Activated CD8-positive, alpha-beta memory T cell treated with anti-CD3 and anti-CD28 coated beads, Interleukin-2, amount 10 ng/mL, durations not matched to agents 7 days and 5 days (primary cell): ENCODE measurements around the gene ADGRV1. TPM values are rescaled to one million over a fixed set of nuclear protein-coding genes. Genes with fewer than 3 reads are reported as not detected.

Experiments used
- ATAC-seq: fragments of 150-1000 bp; cut with Tn5 transposase; one replicate; pipeline ENCODE4 v1.10.0; 2021; ENCODE audit warnings: moderate library complexity
- CTCF ChIA-PET: fragments of 350-600 bp; sonication (Branson Sonifier 250); formaldehyde crosslinking; loops from one replicate; lab custom pipeline; 2021; ENCODE audit warnings: antibody characterized with exemption; lab: Charles Lee
- DNase-seq: peaks from one replicate; pipeline ENCODE4 v3.0.0-alpha.2; 2020
- H3K27ac Mint-ChIP-seq: one replicate; pipeline ENCODE4 v1.8.0; 2021; ENCODE audit warnings: mild to moderate bottlenecking, mixed read lengths
- H3K27me3 Mint-ChIP-seq: one replicate; pipeline ENCODE4 v1.8.0; 2021; ENCODE audit warnings: mixed read lengths
- H3K36me3 Mint-ChIP-seq: one replicate; pipeline ENCODE4 v1.8.0; 2021; ENCODE audit warnings: mild to moderate bottlenecking, mixed read lengths
- H3K4me1 Mint-ChIP-seq: one replicate; pipeline ENCODE4 v1.8.0; 2021; ENCODE audit warnings: mixed read lengths
- H3K4me3 Mint-ChIP-seq: one replicate; pipeline ENCODE4 v1.8.0; 2021; ENCODE audit warnings: mild to moderate bottlenecking, moderate library complexity, mixed read lengths
- H3K9me3 Mint-ChIP-seq: one replicate; pipeline ENCODE4 v1.8.0; 2022; ENCODE audit warnings: low read depth, mixed read lengths
- total RNA-seq, 2 experiments: library from RNA; stranded (reverse); gene quantifications; one replicate each; pipeline ENCODE4 v1.2.3, GENCODE V29; 2021

ADGRV1 gene
- total RNA-seq, 2 experiments from 2014 or later = 0.18 TPM; not detected in 1

GRCh38 chr5:91095313-91095712 is 536.7 kb downstream of the ADGRV1 start:
- DNase-seq (no peak), ATAC-seq (no peak)
- Mint-ChIP-seq H3K27ac (no peak overlapping the region), H3K4me3 (no peak overlapping the region), H3K9me3 (no peaks in the 10 kb centered on the region), H3K27me3 (peaks cover 19% of the 10 kb centered on the region), H3K4me1 (no peaks in the 10 kb centered on the region), H3K36me3 (no peaks in the 10 kb centered on the region)
- CTCF ChIA-PET = no interaction called here

GRCh38 chr5:91095786-91096385 is 537.3 kb downstream of the ADGRV1 start:
- H3K4me3 Mint-ChIP-seq = no peak overlapping the region
- CTCF ChIA-PET = no interaction called here
- no peaks in the 10 kb centered on the region for H3K4me1 Mint-ChIP-seq
- H3K36me3 Mint-ChIP-seq = no peaks in the 10 kb centered on the region
- no peak for DNase-seq
- no peaks in the 10 kb centered on the region for H3K9me3 Mint-ChIP-seq
- H3K27ac Mint-ChIP-seq = no peak overlapping the region
- ATAC-seq = no peak
- peaks cover 15% of the 10 kb centered on the region for H3K27me3 Mint-ChIP-seq

DNA sequence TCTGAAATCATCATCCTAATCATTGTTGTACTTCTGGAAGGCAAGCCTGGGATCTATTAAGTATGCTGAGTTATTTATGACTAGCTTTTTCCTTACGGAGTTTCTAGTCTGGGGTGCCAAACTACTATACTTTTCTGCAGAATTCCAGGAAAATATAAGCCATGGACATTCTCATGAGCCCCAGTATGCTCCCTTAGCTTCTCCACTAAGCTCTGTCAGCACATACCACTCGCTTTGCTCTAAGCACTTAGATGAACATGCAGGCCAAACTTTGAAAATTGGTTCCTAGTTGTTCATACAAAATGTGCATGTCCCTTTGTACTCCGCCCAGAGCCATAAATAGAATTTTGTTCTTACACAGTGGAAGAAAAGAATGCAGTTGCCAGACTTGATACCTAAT is 539.9 kb downstream of the ADGRV1 start:
- DNase-seq = no peak
- Mint-ChIP-seq H3K27me3 (peaks cover 17% of the 10 kb centered on the region), H3K27ac (no peak overlapping the region), H3K36me3 (no peaks in the 10 kb centered on the region), H3K4me3 (no peak overlapping the region), H3K4me1 (no peaks in the 10 kb centered on the region), H3K9me3 (no peaks in the 10 kb centered on the region)
- no peak for ATAC-seq
- CTCF ChIA-PET = interaction anchor here (1.2 kb wide), 2 partner anchors 12 to 287 kb away, joined by 3 to 7 read pairs; no protein-coding TSS in a partner anchor

DNA sequence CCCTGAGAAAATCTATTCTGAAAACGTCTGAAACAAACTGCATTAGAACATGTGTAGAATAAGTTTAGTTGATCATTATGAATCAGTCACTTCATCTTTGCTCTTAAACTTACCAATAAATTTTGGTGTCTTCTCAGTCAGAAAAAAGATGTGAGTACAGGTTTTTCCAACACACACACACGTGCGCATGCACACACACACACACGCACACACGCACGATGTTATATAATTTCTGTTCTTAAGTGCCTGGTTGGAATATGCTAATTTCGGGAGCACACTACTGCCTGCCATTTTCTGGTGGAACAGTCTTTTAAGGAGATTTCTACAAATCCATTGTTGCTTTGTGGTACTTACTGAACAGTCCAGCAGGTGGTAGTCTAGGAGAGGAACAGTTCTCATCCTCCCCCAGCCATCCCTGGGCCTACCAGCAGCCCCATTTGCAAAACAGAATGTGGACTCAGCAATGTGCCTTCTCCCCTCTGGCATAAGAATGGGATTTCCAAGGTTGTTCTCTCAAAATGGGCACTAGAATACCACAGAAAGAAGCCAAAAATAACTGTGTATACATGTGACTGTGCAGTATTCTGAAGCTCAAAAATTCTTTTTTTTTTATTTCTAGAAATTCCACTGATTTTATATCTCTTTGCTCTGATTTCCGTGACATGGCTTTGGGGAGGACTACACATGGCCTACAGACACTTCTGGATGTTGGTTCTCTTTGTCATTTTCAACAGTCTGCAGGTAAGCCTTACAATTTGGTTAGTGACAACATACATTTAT is 543.2 kb downstream of the ADGRV1 start:
- DNase-seq (peak; percentile 71), ATAC-seq (peak; percentile 94)
- Mint-ChIP-seq H3K9me3 (no peaks in the 10 kb centered on the region), H3K4me1 (no peaks in the 10 kb centered on the region), H3K36me3 (no peaks in the 10 kb centered on the region), H3K27me3 (peaks cover 20% of the 10 kb centered on the region), H3K4me3 (no peak overlapping the region), H3K27ac (no peak overlapping the region)
- CTCF ChIA-PET = interaction anchor here (0.6 to 2.2 kb wide), 4 partner anchors 8 to 318 kb away, joined by 3 to 21 read pairs (median 4); partner anchors contain the start of gene ARRDC3

DNA sequence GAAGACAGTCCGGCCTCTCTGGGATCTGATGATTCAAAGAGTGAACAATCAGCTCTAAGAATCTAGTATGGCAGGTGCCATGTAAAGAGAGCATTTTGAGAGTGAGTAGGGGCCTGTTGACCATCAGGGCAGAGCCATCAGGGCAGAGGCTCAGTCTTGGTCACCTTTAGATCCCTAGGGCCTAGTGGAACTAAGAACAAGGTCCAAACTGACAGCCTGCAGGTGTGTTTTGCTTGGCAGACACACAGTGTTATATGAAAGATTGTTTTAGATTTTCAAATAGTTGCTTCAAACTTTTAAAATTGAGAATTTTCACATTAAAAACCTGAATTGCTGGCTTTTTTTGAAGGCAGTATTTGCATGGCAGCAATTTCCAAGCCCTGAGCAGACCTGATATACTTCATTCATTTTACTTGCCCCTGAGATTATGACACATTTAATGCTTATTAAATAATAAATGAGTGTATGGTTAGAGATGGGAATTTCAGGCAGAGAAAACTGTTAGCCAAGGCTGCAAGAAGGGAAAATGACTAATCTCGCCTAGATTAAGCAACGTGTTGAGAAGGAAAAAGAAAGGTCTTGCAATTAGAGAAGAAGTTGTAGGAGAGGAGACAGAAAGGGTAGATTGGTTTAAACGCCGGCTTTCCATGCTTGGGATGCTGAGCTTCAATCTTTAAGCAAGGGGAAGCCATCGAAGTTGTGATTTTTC is 544.9 kb downstream of the ADGRV1 start:
- DNase-seq (no peak), ATAC-seq (no peak)
- H3K27me3 Mint-ChIP-seq = peaks cover 15% of the 10 kb centered on the region
- no peaks in the 10 kb centered on the region for H3K9me3 Mint-ChIP-seq
- no peak overlapping the region for H3K4me3 Mint-ChIP-seq
- CTCF ChIA-PET = interaction anchor here (1.3 to 2.2 kb wide), 3 partner anchors 116 to 314 kb away, joined by 3 to 21 read pairs (median 6); partner anchors contain the start of gene ARRDC3
- no peak overlapping the region for H3K27ac Mint-ChIP-seq
- peaks cover 2% of the 10 kb centered on the region for H3K4me1 Mint-ChIP-seq
- H3K36me3 Mint-ChIP-seq = no peaks in the 10 kb centered on the region

- ATAC-seq (no peak), DNase-seq (no peak)
- Mint-ChIP-seq H3K4me3 (no peak overlapping the region), H3K4me1 (peaks cover 2% of the 10 kb centered on the region), H3K27ac (no peak overlapping the region), H3K27me3 (peaks cover 15% of the 10 kb centered on the region), H3K9me3 (no peaks in the 10 kb centered on the region), H3K36me3 (no peaks in the 10 kb centered on the region)
- CTCF ChIA-PET = interaction anchor here (2.2 kb wide), 1 partner anchor 115 kb away, joined by 6 read pairs; no protein-coding TSS in a partner anchor
Measured at GRCh38 chr5:91104062-91104448, 545.5 kb downstream of the ADGRV1 start.

GRCh38 chr5:91106842-91107511 is 548.4 kb downstream of the ADGRV1 start:
- DNase-seq (no peak), ATAC-seq (no peak)
- peaks cover 2% of the 10 kb centered on the region for H3K4me1 Mint-ChIP-seq
- H3K27me3 Mint-ChIP-seq = peaks cover 18% of the 10 kb centered on the region
- no peaks in the 10 kb centered on the region for H3K9me3 Mint-ChIP-seq
- CTCF ChIA-PET = interaction anchor here (1.1 kb wide), 1 partner anchor 278 kb away, joined by 3 read pairs; no protein-coding TSS in a partner anchor
- H3K27ac Mint-ChIP-seq = no peak overlapping the region
- H3K4me3 Mint-ChIP-seq = no peak overlapping the region
- no peaks in the 10 kb centered on the region for H3K36me3 Mint-ChIP-seq

DNA sequence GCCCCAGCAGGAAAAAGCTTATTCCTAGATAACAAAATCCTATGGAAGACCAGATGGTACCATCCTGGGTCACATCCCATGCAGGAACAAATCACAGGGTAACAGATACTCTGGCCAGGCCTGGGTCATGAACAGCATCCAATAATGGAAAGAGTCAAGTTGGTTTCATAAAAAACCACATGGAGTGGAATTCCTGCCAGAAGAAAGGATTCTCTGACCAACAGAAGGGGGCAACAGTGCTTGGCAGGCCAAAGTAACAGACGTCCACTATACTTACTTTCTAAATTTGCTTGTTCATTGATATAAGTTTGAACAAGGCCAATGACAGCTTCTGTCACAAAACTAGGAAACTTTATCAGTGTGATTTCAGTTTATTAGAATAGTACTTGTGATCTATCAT is 551.0 kb downstream of the ADGRV1 start:
- H3K27me3 Mint-ChIP-seq = peaks cover 22% of the 10 kb centered on the region
- CTCF ChIA-PET = interaction anchor here (1.3 kb wide), 1 partner anchor 7 kb away, joined by 3 read pairs; no protein-coding TSS in a partner anchor
- no peaks in the 10 kb centered on the region for H3K9me3 Mint-ChIP-seq
- no peak overlapping the region for H3K27ac Mint-ChIP-seq
- peaks cover 4% of the 10 kb centered on the region for H3K4me1 Mint-ChIP-seq
- ATAC-seq = no peak
- no peaks in the 10 kb centered on the region for H3K36me3 Mint-ChIP-seq
- H3K4me3 Mint-ChIP-seq = no peak overlapping the region
- no peak for DNase-seq

DNA sequence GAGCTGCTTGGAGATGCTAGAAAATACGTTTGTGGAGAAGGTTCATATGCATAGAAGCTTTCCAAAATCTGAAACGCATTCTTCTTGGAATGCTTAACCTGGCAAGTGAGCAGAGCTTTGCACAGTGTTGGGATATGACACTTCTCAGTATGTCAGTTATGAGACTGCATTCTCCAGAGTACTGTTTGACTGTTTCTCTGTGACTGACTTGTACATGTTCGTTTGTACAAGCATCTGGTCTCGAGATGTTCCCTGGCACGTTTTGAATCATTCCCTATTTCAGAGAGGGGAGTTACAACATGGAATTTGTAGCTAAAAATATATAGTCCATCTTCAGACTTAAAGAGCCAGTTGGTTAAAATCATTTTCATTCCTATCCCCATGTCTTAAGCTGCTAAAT is 552.1 kb downstream of the ADGRV1 start:
- H3K4me3 Mint-ChIP-seq = no peak overlapping the region
- peaks cover 18% of the 10 kb centered on the region for H3K27me3 Mint-ChIP-seq

GRCh38 chr5:91111473-91112238 is 553.1 kb downstream of the ADGRV1 start:
- H3K36me3 Mint-ChIP-seq = no peaks in the 10 kb centered on the region
- CTCF ChIA-PET = interaction anchor here (1.2 to 1.5 kb wide), 2 partner anchors 14 to 274 kb away, joined by 3 to 4 read pairs; no protein-coding TSS in a partner anchor
- H3K9me3 Mint-ChIP-seq = no peaks in the 10 kb centered on the region

More for the DNA sequence above, 552.1 kb downstream of the ADGRV1 start:
- H3K36me3 Mint-ChIP-seq = no peaks in the 10 kb centered on the region
- H3K9me3 Mint-ChIP-seq = no peaks in the 10 kb centered on the region
- DNase-seq = no peak
- ATAC-seq = no peak
- H3K27ac Mint-ChIP-seq = no peak overlapping the region
- H3K4me1 Mint-ChIP-seq = peaks cover 6% of the 10 kb centered on the region
- CTCF ChIA-PET = interaction anchor here (1.2 to 1.5 kb wide), 3 partner anchors 9 to 274 kb away, joined by 3 to 4 read pairs (median 3); no protein-coding TSS in a partner anchor

DNA sequence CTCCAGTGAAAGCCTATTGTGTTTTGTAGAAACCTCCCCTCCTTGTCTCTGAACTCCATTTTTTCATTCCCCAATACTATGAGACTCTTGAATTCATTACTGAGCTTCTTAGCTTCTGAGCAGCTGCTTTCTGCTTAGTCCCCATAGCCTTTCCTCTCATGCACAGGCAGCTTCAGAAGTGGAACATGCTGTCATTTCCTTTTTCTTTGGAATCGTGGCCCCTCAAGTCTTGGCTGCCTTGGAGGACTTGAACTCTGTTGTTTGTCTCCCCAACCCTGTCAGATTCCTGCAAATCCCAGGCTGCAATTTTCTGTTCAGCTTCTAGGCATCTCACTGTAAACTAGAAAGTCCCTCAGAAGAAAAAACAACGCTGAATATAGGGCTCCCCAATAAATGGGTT is 556.1 kb downstream of the ADGRV1 start:
- DNase-seq (no peak), ATAC-seq (no peak)
- Mint-ChIP-seq H3K9me3 (no peaks in the 10 kb centered on the region), H3K36me3 (no peaks in the 10 kb centered on the region), H3K27ac (no peak overlapping the region), H3K4me1 (peaks cover 4% of the 10 kb centered on the region), H3K27me3 (peaks cover 17% of the 10 kb centered on the region), H3K4me3 (no peak overlapping the region)
- CTCF ChIA-PET = no interaction called here

More at GRCh38 chr5:91111473-91112238, 553.1 kb downstream of the ADGRV1 start:
- H3K4me1 Mint-ChIP-seq = peaks cover 6% of the 10 kb centered on the region
- no peak overlapping the region for H3K27ac Mint-ChIP-seq
- peaks cover 16% of the 10 kb centered on the region for H3K27me3 Mint-ChIP-seq
- no peak overlapping the region for H3K4me3 Mint-ChIP-seq
- ATAC-seq (no peak), DNase-seq (no peak)

- CTCF ChIA-PET = no interaction called here
- Mint-ChIP-seq H3K27me3 (peaks cover 2% of the 10 kb centered on the region), H3K4me1 (peaks cover 4% of the 10 kb centered on the region), H3K9me3 (no peaks in the 10 kb centered on the region), H3K27ac (no peak overlapping the region), H3K4me3 (no peak overlapping the region), H3K36me3 (no peaks in the 10 kb centered on the region)
- ATAC-seq = no peak
- no peak for DNase-seq
Measured at GRCh38 chr5:91118354-91118753, 559.8 kb downstream of the ADGRV1 start.
